ENCODE results near the gene AFF1. TPM values are rescaled to one million over a fixed set of nuclear protein-coding genes. Genes with fewer than 3 reads are reported as not detected.
"Not testable (repeated sequence)": the region's sequence is repeated elsewhere in the genome, so short reads cannot be mapped to it uniquely, and the experiment has no call there.

Gene AFF1
- total RNA-seq, 1 experiment from 2014 or later, result 3.2 TPM

DNA sequence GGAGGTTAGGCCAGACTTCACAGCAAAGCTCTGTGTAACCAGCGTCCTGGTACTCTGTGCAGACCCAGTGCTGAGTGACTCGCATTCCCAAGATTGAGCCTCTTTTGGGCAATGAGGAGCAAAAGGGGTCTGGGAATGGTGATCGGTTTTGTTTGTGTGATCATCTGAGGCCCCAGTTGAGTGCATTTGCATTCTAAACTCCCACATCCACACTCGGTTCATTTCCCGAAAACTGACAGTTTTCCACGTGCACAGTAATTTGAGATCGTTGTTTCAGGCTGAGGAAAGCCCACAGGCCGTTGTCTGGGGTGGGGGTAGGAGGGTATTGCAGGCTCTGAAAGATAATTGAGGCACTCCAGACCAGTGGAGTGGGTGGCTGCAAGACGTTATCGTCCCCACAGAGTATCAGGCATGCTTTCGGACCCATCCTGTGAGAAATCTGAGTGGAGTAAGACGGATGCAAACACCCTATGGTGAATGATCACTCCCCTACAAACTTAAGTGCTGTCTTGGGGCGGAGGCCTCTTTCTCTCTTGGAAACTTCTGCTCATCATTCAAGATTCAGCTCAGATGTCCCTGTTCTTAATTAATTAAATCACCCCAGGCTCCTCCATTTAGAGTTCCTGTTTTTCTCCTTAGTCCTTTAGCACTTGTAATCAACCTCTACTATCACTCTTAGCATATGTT lies 96.1 kb downstream of the AFF1 start:
- no peak for DNase-seq (ENCODE audit: extremely low read depth, low read depth)

DNA sequence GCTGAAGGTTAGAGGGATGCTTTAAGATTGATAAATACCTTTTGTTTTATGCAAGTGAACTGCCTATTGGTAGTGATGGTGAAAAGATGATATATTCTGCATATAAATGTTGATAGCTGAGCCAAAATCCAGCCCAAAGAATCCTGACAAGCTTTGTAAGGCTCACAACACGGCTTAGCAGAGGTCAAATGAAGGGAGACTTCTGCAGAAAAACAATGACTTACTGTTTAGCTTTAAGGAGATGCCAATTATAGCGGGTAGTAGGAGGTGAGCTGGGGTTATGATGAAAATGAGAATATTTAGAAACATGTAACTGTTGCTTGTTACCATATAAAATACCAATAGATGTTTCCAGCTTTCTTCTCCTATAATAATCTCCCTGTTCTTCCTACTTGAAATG lies 97.1 kb downstream of the AFF1 start:
- DNase-seq (ENCODE audit: extremely low read depth, low read depth), result no peak

- DNase-seq (ENCODE audit: extremely low read depth, low read depth), result no peak
Observed at GRCh38 chr4:87032884-87033533, 98.2 kb downstream of the AFF1 start.

- DNase-seq (ENCODE audit: extremely low read depth, low read depth), result no peak
Observed at GRCh38 chr4:87033902-87034301, 99.1 kb downstream of the AFF1 start.

- no peak for DNase-seq (ENCODE audit: extremely low read depth, low read depth)
Observed at GRCh38 chr4:87034527-87034926, 99.7 kb downstream of the AFF1 start.

GRCh38 chr4:87035881-87036509 lies 101.2 kb downstream of the AFF1 start:
- DNase-seq (ENCODE audit: extremely low read depth, low read depth), result no peak

GRCh38 chr4:87036713-87037112 lies 101.9 kb downstream of the AFF1 start:
- no peak for DNase-seq (ENCODE audit: extremely low read depth, low read depth)

DNA sequence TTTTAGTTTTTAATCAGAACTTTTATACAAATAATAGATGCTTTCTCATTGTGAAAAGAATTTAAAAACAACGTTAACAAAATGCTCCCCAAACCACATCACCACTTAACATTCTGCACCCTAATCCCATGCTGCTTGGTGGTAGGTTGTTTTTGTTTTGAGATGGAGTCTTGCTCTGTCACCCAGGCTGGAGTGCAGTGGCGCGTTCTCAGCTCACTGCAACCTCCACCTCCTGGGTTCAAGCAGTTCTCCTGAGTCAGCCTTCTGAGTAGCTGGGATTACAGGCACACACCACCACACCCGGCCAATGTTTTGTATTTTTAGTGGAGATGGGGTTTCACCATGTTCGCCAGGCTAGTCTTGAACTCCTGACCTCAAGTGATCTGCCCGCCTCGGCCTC lies 102.4 kb downstream of the AFF1 start:
- DNase-seq (ENCODE audit: extremely low read depth, low read depth), result not testable (repeated sequence)

DNA sequence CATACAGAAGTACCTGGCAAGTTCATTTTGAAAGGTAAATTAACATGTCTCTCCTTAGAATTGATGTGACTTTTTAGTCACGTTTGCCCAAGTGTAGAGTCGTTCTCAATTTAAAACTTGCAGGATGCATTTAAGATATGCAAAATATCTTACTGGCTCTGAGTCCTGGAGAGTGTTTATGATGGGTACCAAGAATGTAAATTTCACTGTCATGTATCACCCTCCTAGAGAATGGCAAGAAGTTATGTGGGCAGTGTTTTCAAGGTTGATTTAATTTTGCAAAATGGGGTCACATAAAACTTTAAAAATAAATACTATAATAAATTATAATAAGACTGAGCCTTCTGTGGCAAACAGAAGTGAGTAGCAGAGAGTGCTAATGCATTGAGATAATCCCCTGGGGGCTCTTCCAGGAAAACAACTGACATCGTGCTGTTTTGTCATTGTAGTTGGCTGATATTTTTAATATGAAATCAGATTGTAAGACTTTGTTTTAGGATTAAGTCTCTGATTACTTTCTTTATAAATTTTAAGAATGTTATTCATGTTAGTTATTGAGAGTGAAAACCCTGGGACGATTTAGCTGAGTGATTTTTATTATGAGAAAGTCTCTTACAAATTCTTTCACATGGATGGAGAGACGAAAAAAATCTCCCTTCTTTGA lies 103.0 kb downstream of the AFF1 start:
- DNase-seq (ENCODE audit: extremely low read depth, low read depth), result no peak

GRCh38 chr4:87038837-87039615 lies 104.2 kb downstream of the AFF1 start:
- peak; percentile 4 for DNase-seq (ENCODE audit: extremely low read depth, low read depth)

DNA sequence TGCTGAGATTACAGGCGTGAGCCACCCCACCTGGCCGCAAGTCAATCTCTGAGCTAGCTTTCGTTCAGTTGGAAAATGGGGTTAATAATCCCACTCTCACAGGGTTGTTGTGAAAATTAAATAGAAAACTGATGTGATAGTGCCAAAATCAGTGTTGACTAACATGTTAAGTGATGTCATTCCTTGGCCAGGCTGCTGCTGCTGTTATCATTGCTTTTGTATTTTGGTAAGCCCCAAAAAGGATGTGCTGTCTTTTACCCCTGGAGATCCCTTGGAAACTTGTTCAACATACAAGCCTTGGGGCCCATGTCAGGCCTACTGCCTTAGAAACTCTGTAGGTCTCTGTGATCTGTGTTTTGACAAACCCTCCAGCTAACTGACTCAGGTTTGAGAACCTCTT lies 106.3 kb downstream of the AFF1 start:
- DNase-seq (ENCODE audit: extremely low read depth, low read depth), result no peak

DNA sequence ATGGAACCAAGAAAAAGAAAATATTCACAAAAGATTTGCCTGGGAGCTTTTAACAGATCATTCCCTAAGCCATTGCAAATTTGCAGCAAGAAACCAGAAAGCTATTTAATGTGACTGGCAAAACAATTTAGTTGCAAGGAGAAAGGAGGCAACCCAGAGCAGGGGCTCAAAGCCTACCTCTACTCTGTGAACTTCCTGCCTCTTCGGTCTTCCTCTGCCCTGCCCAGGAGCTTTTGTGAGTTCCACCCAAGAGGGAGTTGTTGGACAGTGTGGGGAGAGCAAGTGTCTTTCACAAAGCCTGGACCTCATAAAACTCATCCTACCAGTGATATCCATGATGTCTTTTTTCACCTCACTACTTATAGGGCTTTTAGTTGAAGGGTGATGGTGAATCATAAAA lies 107.4 kb downstream of the AFF1 start:
- DNase-seq (ENCODE audit: extremely low read depth, low read depth), result no peak

GRCh38 chr4:87042986-87043820 lies 108.4 kb downstream of the AFF1 start:
- DNase-seq (ENCODE audit: extremely low read depth, low read depth), result no peak

DNA sequence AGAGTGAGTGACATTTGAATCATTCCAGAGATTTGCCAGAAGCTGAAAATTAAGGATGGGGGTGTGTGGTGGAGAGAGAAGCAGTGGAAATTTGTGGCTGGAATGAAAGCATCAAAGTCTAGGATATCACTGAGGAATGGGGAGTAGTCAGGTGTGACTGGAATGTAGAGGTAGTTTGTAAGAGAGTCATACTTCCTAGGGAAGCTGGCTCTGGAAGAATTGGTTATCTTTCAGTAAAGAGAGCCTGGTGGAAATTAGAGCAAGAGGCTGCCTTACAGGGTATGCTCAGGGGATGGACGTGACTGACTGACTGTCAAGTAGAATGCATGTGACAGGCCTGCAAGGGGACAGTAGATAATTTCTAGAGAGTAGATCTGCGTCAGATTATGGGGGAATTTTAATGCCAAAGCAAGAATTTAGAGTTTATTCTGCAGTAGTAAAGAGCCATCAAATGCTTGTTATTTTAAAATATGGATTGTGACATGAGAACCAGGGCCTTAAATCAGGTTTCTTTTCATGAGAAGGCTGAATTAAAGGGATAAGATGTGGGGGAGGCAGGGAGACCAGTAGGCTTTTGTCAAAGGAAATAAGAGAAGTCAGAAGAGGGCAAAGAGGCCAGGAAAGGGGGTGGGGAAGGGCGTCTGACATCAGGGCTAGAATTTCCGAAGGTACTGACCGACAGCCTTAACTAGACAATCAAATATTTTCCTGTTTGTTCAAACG lies 109.9 kb downstream of the AFF1 start:
- no peak for DNase-seq (ENCODE audit: extremely low read depth, low read depth)

- no peak for DNase-seq (ENCODE audit: extremely low read depth, low read depth)
Observed at GRCh38 chr4:87045234-87045558, 110.4 kb downstream of the AFF1 start.

- DNase-seq (ENCODE audit: extremely low read depth, low read depth), result no peak
Observed at GRCh38 chr4:87045659-87046058, 110.8 kb downstream of the AFF1 start.

GRCh38 chr4:87046121-87046551 lies 111.3 kb downstream of the AFF1 start:
- DNase-seq (ENCODE audit: extremely low read depth, low read depth), result no peak

DNA sequence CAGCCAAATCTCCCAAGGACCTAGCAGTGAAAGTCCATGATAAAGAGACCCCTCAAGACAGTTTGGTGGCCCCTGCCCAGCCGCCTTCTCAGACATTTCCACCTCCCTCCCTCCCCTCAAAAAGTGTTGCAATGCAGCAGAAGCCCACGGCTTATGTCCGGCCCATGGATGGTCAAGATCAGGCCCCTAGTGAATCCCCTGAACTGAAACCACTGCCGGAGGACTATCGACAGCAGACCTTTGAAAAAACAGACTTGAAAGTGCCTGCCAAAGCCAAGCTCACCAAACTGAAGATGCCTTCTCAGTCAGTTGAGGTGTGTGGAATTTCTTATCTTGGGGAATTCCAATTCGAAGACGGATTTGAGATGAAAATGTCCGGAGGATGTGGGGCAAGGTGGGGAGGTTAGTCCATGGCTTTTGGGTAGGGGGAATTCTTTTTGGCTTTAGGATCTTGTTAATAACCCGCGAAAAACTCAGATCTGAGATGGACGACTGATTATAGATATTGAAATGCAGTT lies 112.5 kb downstream of the AFF1 start:
- DNase-seq (ENCODE audit: extremely low read depth, low read depth), result no peak

DNA sequence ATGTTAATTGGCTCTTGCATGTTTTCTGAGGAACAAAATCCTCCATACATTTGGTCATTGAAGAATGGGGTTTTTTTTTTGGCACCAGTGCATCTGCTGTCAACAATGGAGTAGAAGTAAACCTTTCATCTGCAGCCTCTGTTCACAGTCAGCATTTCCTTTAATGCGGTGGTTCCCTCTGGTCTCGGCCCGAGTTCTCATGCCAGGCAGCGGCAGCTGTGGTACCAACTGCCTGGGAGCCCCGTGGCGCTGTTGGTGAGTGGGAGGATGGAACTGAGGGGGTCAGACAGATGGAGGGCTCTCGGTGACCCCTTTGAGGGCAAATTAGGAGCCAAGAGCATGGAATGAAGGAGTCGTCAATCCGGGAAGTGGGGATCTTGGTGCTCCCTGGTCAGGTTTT lies 114.7 kb downstream of the AFF1 start:
- no peak for DNase-seq (ENCODE audit: extremely low read depth, low read depth)
